Fibroblast of lung (primary cell): ENCODE measurements around the gene KIRREL3. TPM values are rescaled to one million over a fixed set of nuclear protein-coding genes. Genes with fewer than 3 reads are reported as not detected.

Experiments used
- DNase-seq, 2 donors: peaks; one replicate each; pipeline versions ENCODE4 v3.0.0 to v3.0.0-alpha.2; 2010; ENCODE audit warnings: low read depth in 2 of 2
- H2AFZ ChIP-seq: 2 replicates; pipeline ENCODE4 v1.5.1; 2012; ENCODE audit warnings: low read length, control low read depth, inconsistent platforms
- H3K27ac ChIP-seq: 2 replicates; pipeline ENCODE4 v1.5.1; 2011; ENCODE audit warnings: low read length, control low read depth; ENCODE audit not compliant: insufficient read depth
- H3K27me3 ChIP-seq: 2 replicates; pipeline ENCODE4 v1.5.1; 2011; ENCODE audit warnings: mild to moderate bottlenecking, low read length; ENCODE audit not compliant: control insufficient read depth, insufficient read depth
- H3K36me3 ChIP-seq: 2 replicates; pipeline ENCODE4 v1.5.1; 2011; ENCODE audit warnings: low read length; ENCODE audit not compliant: control insufficient read depth, insufficient read depth
- H3K4me1 ChIP-seq: 2 replicates; pipeline ENCODE4 v1.5.1; 2011; ENCODE audit warnings: low read length; ENCODE audit not compliant: control insufficient read depth, insufficient read depth; ENCODE audit errors: extremely low read depth
- H3K4me2 ChIP-seq: 2 replicates; pipeline ENCODE4 v1.5.1; 2011; ENCODE audit warnings: low read length, control low read depth; ENCODE audit not compliant: insufficient read depth; ENCODE audit errors: extremely low read depth
- H3K4me3 ChIP-seq, 4 experiments: fragments of 200-600 bp in 1 of 4; sonication (generic) in 1 of 4; replicated peaks in 1 of 4; 2 replicates each; pipeline ENCODE4 v1.5.1; 2011 to 2016; ENCODE audit warnings: low read length in 4 of 4, low read depth in 3 of 4, mild to moderate bottlenecking in 3 of 4, control low read depth in 2 of 4, inconsistent platforms in 1 of 4, mixed read lengths in 1 of 4; ENCODE audit not compliant: insufficient read depth in 1 of 4; ENCODE audit errors: control extremely low read depth in 1 of 4
- H3K79me2 ChIP-seq: 2 replicates; pipeline ENCODE4 v1.5.1; 2012; ENCODE audit warnings: mild to moderate bottlenecking, low read length, inconsistent platforms; ENCODE audit not compliant: control insufficient read depth, insufficient read depth
- H3K9ac ChIP-seq: 2 replicates; pipeline ENCODE4 v1.5.1; 2011; ENCODE audit warnings: mild to moderate bottlenecking, low read length, control low read depth; ENCODE audit not compliant: insufficient read depth
- H3K9me3 ChIP-seq: 2 replicates; pipeline ENCODE4 v1.5.1; 2012; ENCODE audit warnings: low read depth, low read length; ENCODE audit not compliant: control insufficient read depth, insufficient read depth
- H4K20me1 ChIP-seq: 2 replicates; pipeline ENCODE4 v1.5.1; 2011; ENCODE audit warnings: low read length; ENCODE audit not compliant: control insufficient read depth, insufficient read depth; ENCODE audit errors: extremely low read depth
- CTCF ChIP-seq, 2 donors: IDR thresholded peaks in 1 of 2; conservative IDR thresholded peaks in 1 of 2; 1 replicate in 1 of 2; 2 replicates in 1 of 2; pipeline ENCODE4 v1.5.1; 2011 to 2012; ENCODE audit warnings: low read length in 2 of 2, control low read depth in 1 of 2, inconsistent platforms in 1 of 2, low read depth in 1 of 2, mild to moderate bottlenecking in 1 of 2
- EZH2 ChIP-seq: IDR thresholded peaks from 2 replicates; pipeline ENCODE4 v1.5.1; 2012; ENCODE audit warnings: low read length, control low read depth, mild to moderate bottlenecking; ENCODE audit errors: missing control alignments
- polyA plus RNA-seq, 2 donors: library from polyadenylated mRNA; depleted of rRNA in 1 of 2; stranded (reverse) in 1 of 2; unstranded in 1 of 2; fragments of >200 nt; gene quantifications; 2 replicates each; pipeline ENCODE4 v1.2.1, GENCODE V29; 2011 to 2012; ENCODE audit warnings: missing spikeins in 1 of 2
- total RNA-seq: library from RNA; depleted of rRNA; stranded (reverse); fragments of >200 nt; gene quantifications from 2 replicates; pipeline ENCODE4 v1.2.1, GENCODE V29; 2014

KIRREL3 gene
- total and polyA plus RNA-seq, 2 donors (not counting 1 experiment from before 2014, with no cell fraction given): 2.8 to 6.1 TPM

DNA sequence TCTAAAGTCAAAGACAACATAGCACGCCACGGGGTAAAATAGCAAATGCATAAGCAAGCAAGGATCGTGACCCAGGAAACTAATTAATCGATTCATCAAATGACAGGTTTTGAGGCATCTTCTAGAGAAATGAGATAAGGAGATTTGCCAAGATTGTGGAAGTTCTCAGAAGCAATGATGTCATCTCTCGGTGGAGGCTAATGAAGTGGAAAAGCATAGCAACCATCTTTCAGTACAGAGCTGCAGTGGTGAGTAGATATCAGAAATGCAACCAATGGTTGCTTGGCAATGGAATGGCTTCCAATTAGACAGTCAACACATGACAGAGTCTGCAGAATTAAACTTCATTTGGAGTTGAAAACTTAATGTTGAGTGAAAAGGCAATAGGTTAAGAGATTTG lies 116.0 kb downstream of the KIRREL3 start:
- Histone ChIP-seq H3K4me1 (no peaks in the 10 kb centered on the region), H3K4me2 (no peak overlapping the region), H3K27me3 (no peaks in the 10 kb centered on the region), H3K4me3 (no peak overlapping the region), H3K9ac (no peak overlapping the region), H4K20me1 (no peaks in the 10 kb centered on the region), H3K27ac (no peak overlapping the region), H3K79me2 (no peaks in the 10 kb centered on the region), H2AFZ (no peak overlapping the region), H3K36me3 (no peaks in the 10 kb centered on the region), H3K9me3 (no peaks in the 10 kb centered on the region)
- TF ChIP-seq CTCF (conservative IDR thresholded peaks at IDR 0.05 in 1 of 2, IDR thresholded peaks at IDR 0.05 in 1 of 2; ENCODE audit: low read depth in 1 of 2, low read length in 2 of 2) (no peak), EZH2 (no peak)
- DNase-seq: peak in 1 of 2 donors; percentile 39

GRCh38 chr11:126884192-126884591 lies 116.4 kb downstream of the KIRREL3 start:
- no peaks in the 10 kb centered on the region for H3K27me3 ChIP-seq
- H3K9ac ChIP-seq: no peak overlapping the region
- no peaks in the 10 kb centered on the region for H3K36me3 ChIP-seq
- TF ChIP-seq CTCF (conservative IDR thresholded peaks at IDR 0.05 in 1 of 2, IDR thresholded peaks at IDR 0.05 in 1 of 2; ENCODE audit: low read depth in 1 of 2, low read length in 2 of 2) (no peak), EZH2 (no peak)
- H3K79me2 ChIP-seq: no peaks in the 10 kb centered on the region
- H2AFZ ChIP-seq: no peak overlapping the region
- H3K4me1 ChIP-seq: no peaks in the 10 kb centered on the region
- H3K9me3 ChIP-seq: no peaks in the 10 kb centered on the region
- no peak for DNase-seq
- no peak overlapping the region for H3K4me2 ChIP-seq
- no peak overlapping the region for H3K27ac ChIP-seq
- H3K4me3 ChIP-seq: no peak overlapping the region
- no peaks in the 10 kb centered on the region for H4K20me1 ChIP-seq

DNA sequence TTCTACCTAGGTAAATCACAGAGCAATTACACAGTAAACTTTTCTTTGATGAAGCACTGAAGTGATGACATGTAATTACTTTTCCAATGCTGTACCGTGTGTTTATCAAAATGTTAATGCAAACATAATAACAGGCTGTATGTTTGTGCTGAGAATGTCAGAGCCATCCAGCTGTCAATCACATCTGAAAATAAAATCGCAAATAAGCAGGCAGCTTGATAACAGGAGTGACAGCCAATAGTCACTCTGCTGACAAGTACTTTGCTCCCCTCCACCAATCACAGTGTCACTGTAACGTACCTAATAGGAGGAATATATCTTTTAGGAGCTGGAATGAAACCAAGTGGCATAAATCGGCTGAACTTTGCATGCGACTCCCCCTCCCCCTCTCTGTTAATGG lies 119.7 kb downstream of the KIRREL3 start:
- no peak overlapping the region for H2AFZ ChIP-seq
- no peak for DNase-seq
- no peak for TF ChIP-seq EZH2
- TF ChIP-seq CTCF (conservative IDR thresholded peaks at IDR 0.05 in 1 of 2, IDR thresholded peaks at IDR 0.05 in 1 of 2; ENCODE audit: low read depth in 1 of 2, low read length in 2 of 2): no peak
- H3K4me2 ChIP-seq: no peak overlapping the region
- no peaks in the 10 kb centered on the region for H4K20me1 ChIP-seq
- no peak overlapping the region for H3K4me3 ChIP-seq
- H3K9ac ChIP-seq: no peak overlapping the region
- H3K27ac ChIP-seq: no peak overlapping the region
- H3K79me2 ChIP-seq: no peaks in the 10 kb centered on the region
- H3K36me3 ChIP-seq: no peaks in the 10 kb centered on the region
- no peaks in the 10 kb centered on the region for H3K27me3 ChIP-seq
- no peaks in the 10 kb centered on the region for H3K4me1 ChIP-seq
- no peaks in the 10 kb centered on the region for H3K9me3 ChIP-seq
